GM19023 (cell line): Measurements from ENCODE around the gene RABAC1.
"Not testable (repeated sequence)": the region's sequence is repeated elsewhere in the genome, so short reads cannot be mapped to it uniquely, and the experiment has no call there.

Experiments used
- ATAC-seq: cut with Tn5 transposase; IDR thresholded peaks from one replicate; pipeline ENCODE4 v1.9.1; 2021; ENCODE audit warnings: mild to moderate bottlenecking, moderate library complexity; ENCODE audit not compliant: unreplicated experiment

The RABAC1 gene

GRCh38 chr19:41947091-41947490, 12.0 kb downstream of the RABAC1 start:
- ATAC-seq, result no peak

GRCh38 chr19:41945135-41945766, 13.9 kb downstream of the RABAC1 start:
- peak; percentile 68 for ATAC-seq

DNA sequence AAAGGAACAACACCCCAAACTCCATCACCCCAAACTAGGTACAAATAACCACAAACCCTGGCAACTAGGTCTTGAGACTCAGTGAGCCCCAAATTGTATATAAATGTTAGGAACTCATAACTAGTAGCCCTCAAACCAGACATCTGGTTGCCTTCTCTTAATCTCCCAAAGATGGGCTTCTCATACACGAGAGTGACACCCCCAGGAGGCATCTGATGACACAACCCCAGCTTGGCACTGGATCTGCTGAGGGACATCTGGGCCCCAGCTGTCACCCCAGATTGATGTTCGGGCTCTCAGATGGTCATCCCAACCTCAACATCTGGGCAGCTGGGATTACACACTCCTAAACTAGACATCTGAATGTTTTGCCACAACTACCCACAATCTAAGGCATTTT, 14.8 kb downstream of the RABAC1 start:
- no peak for ATAC-seq

GRCh38 chr19:41941410-41942202, 17.5 kb downstream of the RABAC1 start:
- no peak for ATAC-seq

- no peak for ATAC-seq
Observed at GRCh38 chr19:41940731-41941409, 18.3 kb downstream of the RABAC1 start.

GRCh38 chr19:41939861-41940730, 19.0 kb downstream of the RABAC1 start:
- no peak for ATAC-seq

- not testable (repeated sequence) for ATAC-seq
Observed at GRCh38 chr19:41939209-41939608, 19.9 kb downstream of the RABAC1 start.

GRCh38 chr19:41937525-41938468, 21.3 kb downstream of the RABAC1 start:
- no peak for ATAC-seq

GRCh38 chr19:41936961-41937360, 22.2 kb downstream of the RABAC1 start:
- no peak for ATAC-seq

DNA sequence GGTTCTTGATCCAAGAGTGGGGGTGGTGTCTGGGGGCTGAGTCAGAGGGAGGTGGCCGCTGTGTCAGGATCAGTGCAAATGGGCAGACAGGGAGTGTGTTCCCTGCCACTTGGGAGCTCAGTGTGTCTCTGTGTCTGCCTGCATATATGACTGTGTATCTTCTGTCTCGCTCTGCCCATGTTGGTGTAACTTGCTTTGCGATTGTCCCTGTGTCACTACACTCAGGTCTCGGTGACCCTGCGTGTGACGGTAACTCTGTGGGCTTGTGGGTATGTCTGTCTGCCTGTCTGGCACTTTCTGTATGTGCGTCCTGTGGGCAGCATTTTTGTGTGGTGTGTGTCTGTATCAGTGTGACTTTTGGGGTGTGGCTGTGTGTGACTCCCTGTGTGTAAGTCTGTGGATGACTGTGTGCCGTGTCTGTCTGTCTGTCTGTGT, 22.7 kb downstream of the RABAC1 start:
- ATAC-seq, result no peak

DNA sequence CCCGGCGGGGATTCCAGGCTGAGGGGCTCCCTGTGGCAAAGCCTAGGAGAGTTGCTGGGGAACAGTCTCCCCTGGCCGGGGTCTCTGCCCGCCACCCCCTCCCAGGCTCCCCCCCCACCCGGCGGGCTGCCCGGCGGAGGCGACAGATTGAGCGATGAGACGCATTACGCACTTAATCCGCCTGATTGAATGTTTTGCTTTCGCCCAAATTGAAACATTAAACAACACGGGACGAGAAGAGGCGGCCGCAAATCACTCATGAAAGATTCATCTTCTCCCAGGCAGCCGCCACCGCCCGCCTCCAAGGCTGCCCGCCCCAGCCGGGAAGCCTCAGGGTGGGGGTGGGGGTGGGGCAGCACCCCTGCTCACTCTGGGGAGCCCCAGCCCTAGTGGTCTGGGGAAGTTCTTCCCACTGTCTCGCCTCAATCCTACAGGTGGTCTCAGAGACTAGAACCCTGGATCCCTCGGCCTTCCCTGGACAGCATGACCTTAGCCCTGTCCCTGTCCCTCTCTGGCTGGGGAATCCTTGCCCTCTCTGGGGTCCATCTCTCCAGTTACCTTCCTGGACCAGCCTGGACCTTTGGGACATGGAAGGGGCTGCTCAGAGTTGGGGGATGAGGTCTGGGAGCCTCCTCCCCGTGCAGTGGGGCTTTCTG, 23.2 kb downstream of the RABAC1 start:
- no peak for ATAC-seq

DNA sequence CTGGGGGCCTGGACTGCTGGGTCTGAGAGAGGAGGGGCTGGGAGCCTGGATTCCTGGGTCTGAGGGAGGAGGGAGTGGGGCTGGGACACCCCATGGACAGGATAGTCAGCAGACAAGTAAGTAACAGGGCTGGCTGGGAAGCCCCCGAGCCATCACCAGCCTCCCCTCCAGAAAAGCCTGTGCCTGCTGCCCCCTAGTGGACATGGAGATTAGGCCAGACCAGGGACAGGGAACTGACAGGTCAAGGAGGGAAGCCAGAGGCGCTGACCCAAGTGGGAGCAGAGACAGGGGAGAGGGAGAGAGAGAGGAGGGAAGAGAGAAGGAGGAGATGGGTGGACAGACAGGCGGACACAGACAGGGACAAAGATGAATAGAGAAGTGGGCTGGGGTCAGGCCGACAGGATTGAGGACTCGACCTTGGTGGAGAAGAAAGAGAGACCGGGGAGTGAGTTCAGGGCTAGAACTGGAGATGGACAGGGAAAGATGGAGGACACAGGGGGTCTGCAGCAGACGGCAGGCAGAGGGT, 24.2 kb downstream of the RABAC1 start:
- no peak for ATAC-seq

- no peak for ATAC-seq
Observed at GRCh38 chr19:41933693-41934426, 25.3 kb downstream of the RABAC1 start.

DNA sequence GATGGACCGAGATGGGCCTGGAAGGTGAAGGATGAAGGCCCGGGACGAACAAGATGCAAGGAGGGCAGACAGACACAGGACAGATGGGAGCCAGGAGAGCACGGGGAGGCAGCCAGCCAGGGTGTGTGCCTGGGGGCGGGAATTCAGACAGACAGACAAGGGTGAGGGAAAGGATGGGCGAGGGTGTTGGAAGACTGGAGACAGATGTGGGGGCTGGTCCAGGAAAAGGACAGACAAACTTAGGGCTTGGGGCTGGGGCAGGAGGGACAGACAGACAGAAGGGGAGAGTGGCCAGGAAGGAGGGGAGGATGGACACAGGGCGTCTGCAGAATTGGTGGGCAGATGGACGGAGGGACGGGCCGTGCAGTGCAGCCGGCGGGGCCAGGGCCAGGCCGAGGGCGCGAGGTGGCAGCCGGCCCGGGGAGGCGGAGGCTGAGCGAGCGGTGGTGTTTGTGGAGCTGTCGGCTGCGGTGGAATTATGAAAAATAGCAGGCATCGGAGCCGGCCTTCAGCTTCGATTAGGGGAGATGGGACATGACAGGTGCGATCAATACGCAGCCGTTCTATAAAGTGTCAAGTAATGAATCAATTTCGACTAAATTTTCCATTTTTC, 26.3 kb downstream of the RABAC1 start:
- ATAC-seq, result no peak

GRCh38 chr19:41932259-41932719, 26.8 kb downstream of the RABAC1 start:
- ATAC-seq, result no peak

DNA sequence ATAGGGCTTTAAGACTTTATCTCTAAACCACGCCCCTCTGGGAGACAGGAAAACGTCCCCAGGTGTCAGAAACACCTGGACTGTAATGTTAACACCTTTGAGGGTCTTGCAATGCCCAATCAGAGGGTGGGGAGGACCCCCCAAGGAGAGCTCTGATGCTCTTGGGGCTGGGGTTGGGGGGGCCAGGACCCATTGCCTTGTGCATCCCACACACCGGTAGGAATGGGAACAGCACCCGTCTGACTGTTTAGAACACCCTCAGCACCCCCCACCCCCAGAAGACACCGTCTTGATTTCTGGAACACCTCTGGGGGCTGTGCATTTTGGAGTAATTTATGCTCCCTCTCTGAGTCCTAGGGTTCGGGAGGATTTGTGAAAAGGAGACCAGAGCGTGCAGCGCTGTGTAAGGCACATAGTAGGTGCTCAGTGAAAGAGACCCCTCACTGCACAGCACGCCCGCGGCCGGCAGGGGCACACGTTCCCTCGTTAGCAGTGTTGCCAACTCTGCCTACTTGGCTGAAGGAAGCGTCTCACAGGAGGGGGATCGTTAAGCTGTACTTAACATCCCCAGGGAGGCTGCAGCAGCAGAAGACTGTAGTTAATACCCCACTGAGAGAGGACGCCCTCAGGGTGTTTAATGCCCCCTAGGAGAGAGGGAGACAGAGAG, 28.1 kb downstream of the RABAC1 start:
- ATAC-seq, result no peak

GRCh38 chr19:41930322-41930722, 28.8 kb downstream of the RABAC1 start:
- ATAC-seq, result no peak
